HG03095 (cell line): ENCODE data around the gene SLC9A3.

Experiments
- ATAC-seq: cut with Tn5 transposase; IDR thresholded peaks from one replicate; pipeline ENCODE4 v1.9.1; 2021; ENCODE audit warnings: moderate library complexity; ENCODE audit not compliant: unreplicated experiment

SLC9A3 gene

GRCh38 chr5:433836-434235, 90.4 kb downstream of the SLC9A3 start:
- no peak for ATAC-seq

GRCh38 chr5:432928-433791, 91.1 kb downstream of the SLC9A3 start:
- no peak for ATAC-seq

DNA sequence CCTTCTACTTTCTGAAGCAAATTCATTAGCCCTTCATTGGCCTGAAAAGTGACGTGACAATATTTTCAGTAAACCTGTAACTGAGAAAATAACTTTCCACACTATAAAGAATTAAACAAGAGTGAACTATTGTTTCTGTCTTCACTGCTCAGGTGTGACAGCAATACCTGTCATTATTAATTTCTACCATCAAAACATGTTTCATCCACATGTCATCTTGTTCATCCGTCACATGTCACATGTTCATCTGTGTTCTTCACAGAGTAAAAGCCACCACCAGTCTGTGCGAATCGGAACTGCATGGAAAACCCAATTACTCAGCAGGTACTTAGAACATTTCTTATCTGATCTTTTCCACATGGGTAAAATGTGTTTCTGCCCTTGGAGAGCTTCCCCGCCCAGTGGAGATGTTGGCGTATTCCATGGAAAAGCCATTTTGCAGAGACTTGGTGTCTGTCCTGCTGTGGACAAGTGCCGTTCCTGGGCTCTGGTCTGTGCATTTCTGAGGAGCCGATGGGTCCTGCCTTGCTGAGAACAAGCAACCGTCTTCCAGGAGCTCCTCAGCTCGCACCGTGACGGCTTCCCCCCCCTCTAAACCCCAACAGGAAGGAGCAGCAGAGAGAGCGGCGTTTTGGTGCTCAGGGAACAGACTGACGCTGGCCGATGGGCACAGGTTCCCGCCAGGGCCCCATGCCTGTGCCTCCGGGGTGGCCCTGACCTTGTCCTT, 91.9 kb downstream of the SLC9A3 start:
- no peak for ATAC-seq

GRCh38 chr5:431711-432050, 92.6 kb downstream of the SLC9A3 start:
- ATAC-seq: no peak

DNA sequence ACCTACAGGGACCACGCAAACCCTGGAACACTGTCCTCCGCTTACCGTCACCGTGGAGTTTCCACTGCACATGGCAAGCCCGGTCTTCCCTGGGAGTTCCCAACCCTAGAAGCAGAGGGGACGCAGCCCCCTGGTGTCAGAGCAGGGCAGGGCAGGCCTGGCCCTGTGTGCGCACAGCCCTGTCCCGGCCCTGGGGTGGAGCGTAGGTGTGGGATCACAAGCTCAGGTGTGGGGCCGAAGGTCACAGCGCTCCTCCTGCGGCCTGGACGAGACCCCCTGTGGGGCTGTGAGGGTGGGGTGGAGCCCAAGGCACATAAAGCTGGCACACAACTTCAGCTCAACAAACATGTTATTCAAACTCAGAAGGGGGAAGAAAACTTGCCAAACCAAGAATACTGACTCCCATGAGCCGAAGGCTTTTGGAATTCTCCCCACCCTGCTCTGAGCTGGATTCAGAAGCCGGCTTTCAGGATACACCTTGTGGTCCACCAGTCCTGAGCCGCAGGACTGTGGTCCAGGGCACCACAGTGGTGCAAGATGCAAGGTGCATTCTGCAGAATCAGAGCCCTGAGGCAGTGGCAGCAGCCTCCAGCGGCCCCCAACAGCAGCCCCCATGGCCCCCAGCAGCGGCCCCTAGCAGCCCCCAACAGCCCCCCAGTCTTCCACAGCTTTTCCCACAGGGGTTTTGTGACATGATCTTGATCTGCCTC, 93.1 kb downstream of the SLC9A3 start:
- peak; percentile 71 for ATAC-seq

DNA sequence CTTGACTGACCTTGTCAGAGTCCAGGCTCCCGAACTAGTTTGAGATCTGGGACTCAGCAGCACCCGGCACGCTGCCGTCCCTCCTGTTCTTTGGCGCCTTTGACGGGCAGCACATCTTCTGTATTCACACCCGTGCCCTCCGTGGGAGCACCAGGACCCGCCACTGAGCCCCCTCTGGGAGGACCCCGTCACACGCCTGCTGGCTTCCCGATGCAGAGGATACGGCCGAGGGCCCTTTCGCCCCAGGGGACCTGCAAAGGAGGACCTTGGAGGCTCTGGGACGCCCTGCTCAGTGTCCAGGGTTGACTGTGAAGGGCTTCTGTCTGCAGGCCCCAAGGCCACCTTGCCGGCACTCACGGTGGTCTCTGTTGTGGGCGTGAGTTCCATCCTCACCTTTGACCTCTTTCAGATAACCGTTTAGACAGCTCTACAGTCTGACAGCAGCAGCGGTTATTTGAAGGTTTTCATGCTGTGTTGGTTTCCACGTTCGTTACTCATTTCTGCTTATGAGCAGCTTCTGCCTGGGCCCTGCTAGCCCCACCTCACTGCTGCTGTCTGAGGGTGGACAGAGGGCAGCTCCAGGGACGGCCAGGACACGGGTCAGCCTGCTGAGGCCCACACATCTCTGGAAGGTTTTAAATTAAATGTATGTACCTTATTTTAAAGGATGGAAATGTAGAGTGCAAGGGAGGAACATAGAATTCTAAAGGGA, 93.9 kb downstream of the SLC9A3 start:
- ATAC-seq: no peak

DNA sequence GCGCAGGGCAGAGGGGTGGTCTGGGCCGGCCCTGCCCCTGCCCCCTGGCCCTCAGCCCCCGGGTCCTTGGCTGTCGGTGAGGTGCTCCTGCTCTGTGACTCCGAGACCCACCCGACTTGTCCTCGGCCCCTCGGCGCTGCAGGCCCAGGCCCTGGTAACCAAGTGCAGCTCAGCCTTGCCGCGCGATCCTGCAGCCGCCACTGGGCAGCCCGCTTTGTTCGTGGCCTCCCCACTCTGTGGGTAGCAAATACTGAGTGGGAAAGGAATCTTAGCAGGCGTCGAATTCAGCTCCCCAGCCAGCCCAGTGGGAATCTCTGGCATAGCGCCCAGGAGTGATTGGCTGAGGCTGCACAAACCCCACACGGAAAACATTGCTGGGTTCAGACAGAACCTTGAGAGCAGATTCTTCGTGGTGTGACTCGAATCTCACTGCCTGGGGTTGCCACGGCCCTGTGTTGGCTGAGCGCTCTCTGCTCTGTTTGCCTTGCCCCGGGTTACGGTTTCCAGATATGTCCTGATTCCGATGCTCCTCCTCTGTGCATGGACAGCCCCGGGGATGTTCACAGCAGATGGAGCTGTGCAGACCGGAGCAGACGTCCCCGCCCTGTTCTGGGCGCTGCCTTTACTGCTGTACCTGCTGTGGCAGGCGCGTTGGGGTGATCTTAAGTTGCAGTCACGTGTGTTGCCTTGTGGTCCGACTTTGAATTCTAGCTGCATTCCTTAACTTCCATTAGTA, 94.6 kb downstream of the SLC9A3 start:
- ATAC-seq: no peak

DNA sequence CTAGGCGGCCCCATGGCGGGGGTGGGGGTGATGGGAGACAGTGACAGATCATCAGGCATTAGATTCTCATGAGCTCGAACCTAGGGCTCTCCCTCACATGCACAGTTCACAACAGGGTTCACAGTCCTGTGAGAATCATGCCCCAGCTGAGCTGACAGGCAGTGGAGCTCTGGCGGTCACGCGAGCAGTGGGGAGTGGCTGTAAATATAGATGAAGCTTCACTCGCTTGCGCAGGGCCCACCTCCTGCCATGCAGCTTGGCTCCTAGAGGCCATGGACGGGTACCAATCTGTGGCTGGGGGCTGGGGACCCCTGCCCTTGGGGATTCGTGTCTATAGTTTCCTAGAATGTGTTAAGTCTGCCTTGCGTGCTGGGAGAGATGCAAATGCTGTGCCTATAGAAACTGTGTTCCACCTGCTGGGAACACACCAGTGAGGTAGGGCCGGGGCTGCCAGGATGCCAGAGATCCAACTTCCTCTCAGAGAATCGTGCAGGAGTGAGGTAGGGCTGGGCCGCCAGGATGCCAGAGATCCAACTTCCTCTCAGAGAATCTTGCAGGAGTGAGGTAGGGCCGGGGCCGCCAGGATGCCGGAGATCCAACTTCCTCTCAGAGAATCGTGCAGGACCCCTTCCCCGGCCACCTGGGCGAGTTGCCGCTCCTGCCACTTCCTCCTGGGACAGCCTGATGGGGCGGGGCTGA, 95.3 kb downstream of the SLC9A3 start:
- ATAC-seq: no peak

DNA sequence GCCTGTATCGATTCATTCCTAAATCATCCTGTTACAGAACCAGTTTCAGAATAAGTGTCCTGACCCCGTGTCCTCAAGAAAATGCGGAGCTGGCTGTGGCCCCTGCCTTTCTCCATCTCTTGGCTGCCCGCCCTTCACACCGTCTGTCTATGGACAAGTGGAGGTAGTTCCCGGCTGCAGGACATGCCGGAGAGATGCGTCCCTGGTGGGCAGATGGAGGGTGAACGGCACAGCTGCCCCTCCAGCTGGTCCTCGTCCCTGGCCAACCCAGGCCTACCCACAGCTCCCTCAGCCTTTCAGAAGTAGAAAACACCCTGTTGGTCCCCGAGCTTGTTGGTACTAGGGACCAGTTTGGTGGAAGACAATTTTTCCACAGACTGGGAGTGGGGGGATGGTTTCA, 96.0 kb downstream of the SLC9A3 start:
- no peak for ATAC-seq

- ATAC-seq: no peak
Observed at GRCh38 chr5:427415-428087, 96.7 kb downstream of the SLC9A3 start.

DNA sequence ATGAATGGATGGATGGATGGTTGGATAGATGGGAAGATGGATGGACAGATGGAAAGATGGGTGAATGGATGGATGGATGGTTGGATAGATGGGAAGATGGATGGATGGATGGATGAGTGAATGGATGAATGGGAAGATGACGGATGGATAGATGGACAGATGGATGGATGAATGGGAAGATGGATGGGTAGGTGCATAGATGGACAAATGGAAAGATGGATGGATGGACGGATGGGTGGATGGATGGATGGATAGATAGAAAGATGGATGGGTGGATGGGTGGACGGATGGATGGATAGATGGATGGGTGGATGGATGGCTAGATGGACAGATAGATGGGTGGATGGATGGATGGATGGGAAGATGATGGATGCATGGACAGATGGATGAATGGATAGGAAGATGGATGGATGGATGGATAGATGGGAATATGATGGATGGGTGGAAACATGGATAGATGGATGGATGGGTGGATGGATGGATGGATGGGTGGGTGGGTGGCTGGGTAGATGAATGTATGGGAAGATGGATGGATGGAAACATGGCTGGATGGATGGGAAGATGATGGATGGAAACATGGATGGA, 97.8 kb downstream of the SLC9A3 start:
- no peak for ATAC-seq

- no peak for ATAC-seq
Observed at GRCh38 chr5:425714-426113, 98.5 kb downstream of the SLC9A3 start.

GRCh38 chr5:424301-425110, 99.7 kb downstream of the SLC9A3 start:
- ATAC-seq: peak; percentile 84

DNA sequence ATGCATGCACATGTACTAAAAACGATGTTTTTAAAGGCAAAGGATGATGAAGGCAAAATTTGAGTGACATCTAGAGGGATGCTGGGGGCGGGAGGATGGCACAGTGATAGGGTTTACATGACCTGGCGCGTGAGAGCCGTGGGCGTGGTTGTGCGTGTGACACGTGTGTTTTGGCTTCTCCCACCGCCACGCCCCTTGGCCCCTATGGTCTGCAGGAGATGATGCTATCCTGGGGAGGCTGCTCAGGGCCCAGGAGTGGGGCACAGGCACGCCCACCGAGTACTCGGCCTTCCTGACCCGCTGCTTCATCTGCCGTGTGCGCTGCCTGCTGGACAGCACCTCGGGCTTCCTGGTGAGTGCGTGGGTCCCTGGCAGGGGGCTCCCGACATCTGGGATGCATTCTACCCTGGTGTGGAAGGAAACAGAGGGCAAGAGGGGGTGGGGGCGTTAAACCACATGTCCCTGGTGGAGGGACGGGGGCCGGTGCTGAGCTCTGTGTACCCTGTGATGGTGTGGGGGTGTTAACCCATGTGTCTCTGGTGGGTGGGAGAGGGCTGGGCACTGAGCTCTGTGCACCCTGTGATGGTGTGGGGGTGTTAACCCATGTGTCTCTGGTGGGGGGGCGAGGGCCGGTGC, 100.5 kb downstream of the SLC9A3 start:
- ATAC-seq: no peak

DNA sequence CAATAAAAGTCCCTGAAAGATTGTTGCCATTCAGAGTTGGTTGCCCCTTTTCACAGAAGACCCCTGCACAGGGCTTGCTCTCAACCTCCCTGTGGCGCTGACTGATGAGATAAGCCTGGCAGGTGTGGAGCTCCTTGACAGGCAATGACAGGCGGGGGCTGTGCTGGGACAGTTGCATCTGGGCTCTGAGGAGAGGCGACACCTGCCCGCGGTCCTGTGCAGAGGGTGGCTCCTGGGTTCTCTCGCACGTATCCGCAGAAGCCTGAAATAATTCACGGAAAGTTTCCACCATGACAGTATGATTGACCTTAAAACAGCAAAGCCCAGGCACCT, 101.0 kb downstream of the SLC9A3 start:
- ATAC-seq: no peak

DNA sequence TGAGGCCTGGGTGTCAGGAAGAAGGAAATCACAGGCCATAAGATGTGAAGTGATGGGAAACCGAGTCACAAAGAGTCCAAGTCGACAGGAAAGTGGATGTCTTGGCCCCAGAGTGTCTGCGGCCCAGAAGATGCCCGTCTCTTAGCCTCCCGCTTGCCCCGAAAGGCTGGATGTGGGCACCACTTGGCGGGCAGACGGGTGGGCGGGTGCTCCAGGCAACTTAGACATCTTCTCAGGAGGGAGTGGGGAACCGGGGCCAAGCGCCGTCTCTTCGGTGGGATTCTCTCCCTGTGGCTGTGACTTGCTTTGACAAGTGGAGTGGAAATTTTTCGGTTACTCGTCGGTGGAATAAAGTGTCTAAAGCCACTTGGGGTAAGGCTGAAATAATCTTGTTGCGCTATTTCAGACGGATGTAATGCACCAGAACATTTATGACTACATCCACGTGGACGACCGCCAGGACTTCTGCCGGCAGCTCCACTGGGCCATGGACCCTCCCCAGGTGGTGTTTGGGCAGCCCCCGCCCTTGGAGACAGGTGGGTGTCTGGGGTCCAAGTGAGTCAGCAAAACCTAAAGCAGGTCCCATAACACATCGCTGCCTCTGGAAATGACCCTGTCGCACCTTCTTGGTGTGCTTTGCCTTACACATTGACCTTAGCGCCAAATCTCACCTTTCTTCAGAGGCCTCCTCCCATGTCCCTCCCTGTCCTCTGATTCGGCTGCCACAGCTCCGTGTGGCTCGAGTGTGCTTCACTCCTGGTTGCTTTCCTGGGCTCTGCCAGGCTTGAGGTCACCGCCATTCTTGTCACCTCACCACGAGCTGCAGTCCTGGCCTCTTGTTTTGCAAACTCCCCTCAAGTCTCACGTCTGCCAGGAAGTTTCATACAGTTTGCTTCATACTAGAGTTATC, 101.7 kb downstream of the SLC9A3 start:
- no peak for ATAC-seq

DNA sequence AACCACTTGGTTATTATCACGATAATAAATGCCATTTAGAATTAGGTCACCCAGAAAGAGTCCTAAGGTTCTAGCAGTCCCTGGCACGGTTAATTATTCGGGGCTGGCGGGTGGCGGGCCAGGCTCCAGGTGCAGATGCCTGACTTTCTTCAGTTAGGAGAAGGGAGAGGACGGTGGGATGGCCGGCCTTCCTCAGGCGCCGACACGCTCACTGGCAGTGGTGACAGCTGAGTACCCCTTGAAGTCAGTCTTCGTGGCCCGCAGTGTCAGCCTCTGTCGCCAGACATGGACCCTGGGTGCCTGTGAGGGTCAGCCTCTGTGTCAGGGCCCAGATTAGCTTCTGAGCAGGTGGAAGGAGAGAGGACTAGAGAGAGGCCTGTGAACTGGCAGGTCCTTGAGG, 102.3 kb downstream of the SLC9A3 start:
- no peak for ATAC-seq
